Breast epithelium (tissue), 4 donors: Measurements from ENCODE around the gene GPBP1. TPM values are rescaled to one million over a fixed set of nuclear protein-coding genes. Genes with fewer than 3 reads are reported as not detected.
"Not testable (repeated sequence)": the region's sequence is repeated elsewhere in the genome, so short reads cannot be mapped to it uniquely, and the experiment has no call there.

ENCODE experiments used
- DNase-seq, 2 donors: peaks; one replicate each; pipeline ENCODE4 v3.0.0-alpha.2; 2019; ENCODE audit warnings: low spot score in 2 of 2
- H3K27ac ChIP-seq, 2 donors: fragments of 200-600 bp; sonication (generic) in 1 of 2; one replicate each; pipeline ENCODE4 v1.5.1; 2016 to 2019; ENCODE audit warnings: mild to moderate bottlenecking in 1 of 2
- H3K27me3 ChIP-seq, 2 donors: fragments of 200-600 bp; sonication (generic) in 1 of 2; one replicate each; pipeline versions ENCODE4 v1.5.1 to v1.6.0; 2017 to 2019; ENCODE audit warnings: control low read depth in 1 of 2, mild to moderate bottlenecking in 1 of 2
- H3K36me3 ChIP-seq: fragments of 200-600 bp; one replicate; pipeline ENCODE4 v1.5.1; 2019
- H3K4me1 ChIP-seq, 2 donors: fragments of 200-600 bp; sonication (generic); one replicate each; pipeline ENCODE4 v1.5.1; 2016 to 2019; ENCODE audit warnings: control low read depth in 1 of 2
- H3K4me3 ChIP-seq, 3 donors: fragments of 200-600 bp; sonication (generic); 1 replicate in 2 of 3; 2 replicates in 1 of 3; pipeline ENCODE4 v1.5.1; 2016 to 2019; ENCODE audit warnings: mild to moderate bottlenecking in 3 of 3, moderate library complexity in 2 of 3
- H3K9me3 ChIP-seq, 2 donors: fragments of 200-600 bp; sonication (generic) in 1 of 2; one replicate each; pipeline ENCODE4 v1.5.1; 2016 to 2019; ENCODE audit warnings: control low read depth in 1 of 2
- POLR2A ChIP-seq: fragments of 450-650 bp; IDR thresholded peaks from one replicate; pipeline ENCODE4 v1.6.1; 2016; ENCODE audit warnings: antibody characterized with exemption, mild to moderate bottlenecking, moderate library complexity
- POLR2AphosphoS5 ChIP-seq, 3 donors: sonication (generic); formaldehyde crosslinking; IDR thresholded peaks; one replicate each; pipeline ENCODE4 v1.6.1; 2017; ENCODE audit warnings: antibody characterized with exemption in 3 of 3
- intact Hi-C: fragments of 100-400 bp; cut with DNase I; formaldehyde crosslinking; loops from one replicate; pipeline ENCODE4 v1.15.1; 2023; ENCODE audit warnings: low total_unique reads
- total RNA-seq, 3 donors: library from RNA; depleted of rRNA; stranded (reverse); fragments of >200 nt; gene quantifications; one replicate each; pipeline ENCODE4 v1.1.0, GENCODE V29; 2016
- TF ChIP-seq, protein P1 (sequence below), 3 donors: fragments of 450-650 bp; IDR thresholded peaks; one replicate each; pipeline ENCODE4 v1.5.1; 2016 to 2017; ENCODE audit warnings: antibody characterized with exemption in 3 of 3, mild to moderate bottlenecking in 3 of 3, moderate library complexity in 3 of 3

Gene GPBP1
- total RNA-seq, 3 donors from 2014 or later = 61.1 to 141 (median 93.1) TPM

- Histone ChIP-seq H3K4me3 (peak overlapping the region in 1 of 3 donors; percentile 15), H3K9me3 (no peaks in the 10 kb centered on the region), H3K4me1 (no peaks in the 10 kb centered on the region), H3K27ac (no peak overlapping the region), H3K27me3 (no peaks in the 10 kb centered on the region), H3K36me3 (no peaks in the 10 kb centered on the region)
- intact Hi-C loops = no loop called here
- TF ChIP-seq POLR2A (no peak), POLR2AphosphoS5 (IDR thresholded peaks at IDR 0.05) (no peak)
- TF ChIP-seq, protein P1, sequence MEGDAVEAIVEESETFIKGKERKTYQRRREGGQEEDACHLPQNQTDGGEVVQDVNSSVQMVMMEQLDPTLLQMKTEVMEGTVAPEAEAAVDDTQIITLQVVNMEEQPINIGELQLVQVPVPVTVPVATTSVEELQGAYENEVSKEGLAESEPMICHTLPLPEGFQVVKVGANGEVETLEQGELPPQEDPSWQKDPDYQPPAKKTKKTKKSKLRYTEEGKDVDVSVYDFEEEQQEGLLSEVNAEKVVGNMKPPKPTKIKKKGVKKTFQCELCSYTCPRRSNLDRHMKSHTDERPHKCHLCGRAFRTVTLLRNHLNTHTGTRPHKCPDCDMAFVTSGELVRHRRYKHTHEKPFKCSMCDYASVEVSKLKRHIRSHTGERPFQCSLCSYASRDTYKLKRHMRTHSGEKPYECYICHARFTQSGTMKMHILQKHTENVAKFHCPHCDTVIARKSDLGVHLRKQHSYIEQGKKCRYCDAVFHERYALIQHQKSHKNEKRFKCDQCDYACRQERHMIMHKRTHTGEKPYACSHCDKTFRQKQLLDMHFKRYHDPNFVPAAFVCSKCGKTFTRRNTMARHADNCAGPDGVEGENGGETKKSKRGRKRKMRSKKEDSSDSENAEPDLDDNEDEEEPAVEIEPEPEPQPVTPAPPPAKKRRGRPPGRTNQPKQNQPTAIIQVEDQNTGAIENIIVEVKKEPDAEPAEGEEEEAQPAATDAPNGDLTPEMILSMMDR (IDR thresholded peaks at IDR 0.05) = no peak
- no peak for DNase-seq
Observed at GRCh38 chr5:57185313-57185712, 11.5 kb downstream of the GPBP1 start.

DNA sequence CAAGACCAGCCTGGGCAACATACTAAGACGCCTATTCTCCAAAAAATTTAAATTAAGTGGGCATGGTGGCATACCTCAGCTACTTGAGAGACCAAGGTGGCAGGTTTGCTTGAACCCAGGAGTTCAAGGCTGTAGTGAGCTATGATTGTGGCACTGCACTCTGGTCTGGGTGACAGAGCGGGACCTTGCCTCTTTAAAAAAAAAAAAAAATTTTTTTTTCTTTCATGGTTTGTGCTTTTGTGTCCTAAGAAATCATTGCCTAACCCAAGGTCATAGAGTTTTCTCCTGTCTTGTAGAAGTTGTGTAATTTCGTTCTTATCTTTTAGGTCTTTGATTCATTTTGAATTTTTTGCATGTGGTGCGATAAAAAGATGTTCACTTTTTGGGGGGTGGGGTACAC is 12.3 kb downstream of the GPBP1 start:
- no peak overlapping the region for H3K27ac ChIP-seq

DNA sequence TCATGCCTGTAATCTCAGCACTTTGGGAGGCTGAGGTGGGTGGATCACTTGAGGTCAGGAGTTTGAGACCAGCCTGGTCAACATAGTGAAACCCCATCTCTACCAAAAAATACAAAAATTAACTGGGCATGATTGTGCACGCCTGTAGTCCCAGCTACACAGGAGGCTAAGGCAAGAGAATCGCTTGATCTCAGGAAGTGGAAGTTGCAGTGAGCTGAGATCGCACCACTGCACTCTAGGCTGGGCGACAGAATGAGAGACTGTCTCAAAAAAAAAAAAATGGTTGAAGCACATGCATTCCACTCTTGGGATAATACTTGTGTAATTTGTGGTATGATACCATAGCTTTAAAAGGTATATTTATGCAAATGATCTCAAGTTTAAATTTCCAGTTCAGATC is 14.1 kb downstream of the GPBP1 start:
- DNase-seq, H3K36me3 ChIP-seq, H3K9me3 ChIP-seq, H3K27ac ChIP-seq, H3K27me3 ChIP-seq, intact Hi-C loops, H3K4me1 ChIP-seq, H3K4me3 ChIP-seq: not testable (repeated sequence)

More for the DNA sequence above, 12.3 kb downstream of the GPBP1 start:
- H3K36me3 ChIP-seq = no peaks in the 10 kb centered on the region
- no peaks in the 10 kb centered on the region for H3K27me3 ChIP-seq
- intact Hi-C loops = no loop called here
- no peak for TF ChIP-seq POLR2AphosphoS5 (IDR thresholded peaks at IDR 0.05)
- no peak for TF ChIP-seq POLR2A
- TF ChIP-seq, protein P1 (IDR thresholded peaks at IDR 0.05) = no peak
- no peak for DNase-seq
- no peak overlapping the region for H3K4me3 ChIP-seq
- H3K4me1 ChIP-seq = no peaks in the 10 kb centered on the region
- H3K9me3 ChIP-seq = no peaks in the 10 kb centered on the region

DNA sequence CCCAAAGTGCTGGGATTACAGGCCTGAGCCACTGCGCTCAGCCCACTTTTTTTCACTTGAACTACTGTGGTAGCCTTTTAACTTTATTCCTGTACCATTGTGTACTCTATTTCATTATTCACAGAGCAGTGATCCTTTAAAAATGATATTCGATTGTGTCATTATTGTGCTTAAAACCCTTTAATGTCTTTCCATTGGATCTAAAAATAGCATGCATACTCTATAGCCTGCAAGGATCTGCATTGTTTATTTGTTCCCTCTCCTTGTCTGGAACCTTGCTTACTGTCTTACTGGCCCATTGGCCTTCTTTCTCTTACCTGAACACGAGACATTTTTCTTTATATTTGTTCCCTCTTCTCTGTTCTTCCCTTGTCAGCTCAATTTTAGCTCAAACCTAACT is 15.7 kb downstream of the GPBP1 start:
- Histone ChIP-seq H3K27ac (no peak overlapping the region), H3K27me3 (no peaks in the 10 kb centered on the region), H3K36me3 (no peaks in the 10 kb centered on the region), H3K9me3 (no peaks in the 10 kb centered on the region), H3K4me1 (no peaks in the 10 kb centered on the region), H3K4me3 (no peak overlapping the region)
- no peak for TF ChIP-seq POLR2A
- DNase-seq = no peak
- intact Hi-C loops = no loop called here

GRCh38 chr5:57190593-57190992 is 16.7 kb downstream of the GPBP1 start:
- no peak overlapping the region for H3K27ac ChIP-seq
- intact Hi-C loops = loop anchor here (5.0 kb wide), 1 partner anchor 1528 kb away; no protein-coding TSS in a partner anchor
- no peaks in the 10 kb centered on the region for H3K4me1 ChIP-seq
- DNase-seq = no peak
- H3K36me3 ChIP-seq = no peaks in the 10 kb centered on the region
- no peaks in the 10 kb centered on the region for H3K9me3 ChIP-seq
- H3K27me3 ChIP-seq = no peaks in the 10 kb centered on the region
- TF ChIP-seq POLR2AphosphoS5 (IDR thresholded peaks at IDR 0.05) (no peak), POLR2A (no peak)
- TF ChIP-seq, protein P1 (IDR thresholded peaks at IDR 0.05) = no peak
- no peak overlapping the region for H3K4me3 ChIP-seq

- Histone ChIP-seq H3K4me1 (no peaks in the 10 kb centered on the region), H3K27ac (no peak overlapping the region), H3K4me3 (no peak overlapping the region), H3K27me3 (no peaks in the 10 kb centered on the region), H3K36me3 (no peaks in the 10 kb centered on the region), H3K9me3 (no peaks in the 10 kb centered on the region)
- no peak for DNase-seq
- TF ChIP-seq POLR2A = no peak
- TF ChIP-seq, protein P1 (IDR thresholded peaks at IDR 0.05) = no peak
- no peak for TF ChIP-seq POLR2AphosphoS5 (IDR thresholded peaks at IDR 0.05)
- intact Hi-C loops = loop anchor here (5.0 kb wide), 1 partner anchor 1529 kb away; no protein-coding TSS in a partner anchor
Observed at GRCh38 chr5:57191163-57191562, 17.3 kb downstream of the GPBP1 start.
